ENCODE data around the gene LIAS.
"Not testable (repeated sequence)": the region's sequence is repeated elsewhere in the genome, so short reads cannot be mapped to it uniquely, and the experiment has no call there.

The LIAS gene

DNA sequence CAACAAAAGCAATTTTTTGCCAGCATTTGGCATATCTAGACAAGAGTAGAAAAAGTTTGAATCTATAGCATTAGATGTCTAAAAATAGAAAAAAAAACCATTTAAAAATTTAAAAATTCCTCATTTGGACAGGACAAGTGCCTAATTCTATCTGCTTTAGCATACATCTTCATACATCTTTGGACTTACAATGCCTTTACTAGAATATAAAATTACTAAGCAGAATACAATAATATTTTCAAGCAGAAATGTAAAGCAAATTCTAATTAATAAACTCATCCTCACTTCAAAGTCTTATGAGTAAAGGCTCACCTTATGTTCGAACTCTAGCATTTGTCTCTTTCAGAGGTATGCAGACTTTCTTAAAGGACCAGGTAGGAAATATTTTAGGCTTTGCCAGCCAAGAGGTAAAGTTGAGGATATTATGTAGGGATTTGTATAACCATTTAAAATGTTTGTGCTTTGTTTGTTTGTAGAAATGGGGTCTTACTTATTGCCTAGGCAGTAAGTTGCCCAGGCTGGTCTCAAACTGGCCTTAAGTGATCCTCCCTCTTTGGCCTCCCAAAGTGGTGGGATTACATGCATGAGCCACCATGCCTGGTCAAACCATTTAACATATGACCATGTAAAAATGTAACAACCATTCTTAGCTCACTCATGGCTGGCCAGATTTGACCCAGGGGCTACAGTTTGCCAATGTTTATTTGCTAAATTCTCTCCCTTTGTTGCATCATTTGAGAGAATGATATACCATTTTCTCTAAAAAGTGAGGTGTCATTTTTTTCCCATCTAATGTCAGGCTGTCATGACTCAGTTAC lies 39.3 kb downstream of the LIAS start:
- no peak for DNase-seq (ENCODE audit: low read depth)

DNA sequence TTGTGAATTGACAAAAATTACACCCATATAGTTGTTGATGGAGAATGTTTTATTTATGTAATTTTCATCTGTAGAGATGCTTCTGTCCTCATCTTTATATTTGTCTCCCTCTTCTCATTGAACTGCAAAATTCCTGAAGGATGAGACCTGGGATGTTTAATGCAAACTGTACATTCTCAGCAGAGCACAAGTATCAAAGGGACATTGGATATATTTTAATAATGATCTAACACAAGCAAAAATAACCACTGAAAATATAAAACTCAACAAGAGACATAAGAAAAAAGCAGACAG lies 39.8 kb downstream of the LIAS start:
- DNase-seq (ENCODE audit: low read depth), result no peak

DNA sequence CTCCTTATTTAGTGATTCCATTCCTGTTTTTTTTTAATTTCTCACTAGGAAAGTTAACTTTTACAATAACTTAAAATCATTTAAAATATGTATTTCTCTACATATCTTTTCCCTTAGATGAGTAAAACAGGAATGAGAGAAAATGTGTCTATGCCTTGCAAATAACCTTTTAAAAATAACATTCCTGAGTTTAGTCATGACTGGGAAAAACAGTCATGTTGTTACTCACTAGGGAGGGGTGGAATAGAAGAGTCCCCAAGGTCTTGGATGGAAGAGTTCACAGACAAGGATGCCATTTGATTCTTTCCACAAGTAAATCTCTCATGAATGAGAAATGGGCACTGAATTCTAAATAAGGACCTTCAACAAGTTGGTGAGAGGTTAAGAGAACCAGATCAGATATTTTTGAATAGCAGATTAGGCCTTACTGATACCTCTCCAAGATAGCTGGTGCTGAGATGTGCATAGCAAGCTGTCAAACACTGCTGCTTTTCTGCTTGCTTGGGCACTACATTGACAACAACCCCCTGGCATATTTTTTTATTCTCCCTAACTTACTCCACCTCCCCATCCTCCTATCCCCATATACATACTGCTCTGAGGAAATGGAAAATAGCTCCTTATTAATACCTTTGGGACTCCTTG lies 43.3 kb downstream of the LIAS start:
- DNase-seq (ENCODE audit: low read depth), result no peak

DNA sequence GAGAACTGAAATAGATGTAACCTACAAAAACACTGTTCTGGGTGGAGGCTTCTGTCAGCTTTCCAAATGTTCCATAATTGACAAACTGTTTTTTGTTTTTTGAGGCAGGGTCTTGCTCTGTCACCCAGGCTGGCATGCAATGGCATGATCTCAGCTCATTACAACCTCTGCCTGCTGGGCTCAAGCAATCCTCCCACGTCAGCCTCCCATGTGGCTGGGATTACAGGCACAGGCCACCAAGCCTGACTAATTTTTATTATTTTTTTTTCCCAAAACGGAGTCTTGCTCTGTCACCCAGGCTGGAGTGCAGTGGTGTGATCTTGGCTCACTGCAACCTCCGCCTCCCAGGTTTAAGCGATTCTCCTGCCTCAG lies 43.8 kb downstream of the LIAS start:
- DNase-seq (ENCODE audit: low read depth), result not testable (repeated sequence)

GRCh38 chr4:39504538-39504937 lies 45.7 kb downstream of the LIAS start:
- no peak for DNase-seq (ENCODE audit: low read depth)

DNA sequence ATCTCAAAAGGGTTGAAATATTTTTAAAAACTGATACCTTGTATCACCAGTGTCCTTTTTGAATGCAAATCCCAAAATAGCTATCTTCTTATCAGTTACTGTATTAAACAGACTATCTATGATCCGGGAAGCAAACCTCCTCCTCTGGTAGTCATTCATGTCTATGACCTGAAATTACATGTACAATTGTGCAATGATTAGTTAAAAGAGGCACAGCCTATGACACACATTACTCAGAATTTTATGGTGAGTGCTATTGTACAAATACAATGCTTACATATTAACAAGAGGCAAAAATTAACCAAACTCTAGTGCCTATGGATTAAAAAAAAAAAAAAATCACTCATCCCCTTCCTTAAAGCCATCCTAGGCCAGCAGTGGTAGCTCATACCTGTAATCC lies 46.7 kb downstream of the LIAS start:
- no peak for DNase-seq (ENCODE audit: low read depth)

DNA sequence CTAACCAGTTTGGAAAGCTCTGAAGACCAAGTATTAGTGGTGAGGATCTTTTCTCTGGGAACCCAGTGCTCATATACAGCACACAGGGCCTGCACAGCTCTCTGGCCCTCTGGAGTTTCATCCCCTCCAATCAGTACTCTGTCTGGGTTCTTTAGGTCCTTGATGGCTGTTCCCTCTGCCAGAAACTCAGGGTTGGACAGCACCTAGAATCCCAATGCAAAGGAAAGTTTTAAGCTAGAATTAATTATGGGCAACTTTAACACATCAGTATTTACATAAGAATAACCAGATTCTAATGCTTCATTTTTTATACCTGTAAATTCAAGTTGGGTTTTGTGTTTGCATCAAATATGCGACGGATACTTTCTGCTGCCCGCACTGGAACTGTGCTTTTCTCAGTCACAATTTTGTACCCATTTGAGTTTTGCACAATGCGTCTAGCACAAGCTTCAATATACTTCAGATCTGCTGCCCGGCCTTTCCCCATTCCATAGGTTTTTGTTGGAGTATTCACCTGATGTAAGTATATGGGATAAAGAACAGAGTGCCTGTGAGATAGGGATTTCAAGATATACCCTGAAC lies 51.6 kb downstream of the LIAS start:
- no peak for DNase-seq (ENCODE audit: low read depth)

- not testable (repeated sequence) for DNase-seq (ENCODE audit: low read depth)
Observed at GRCh38 chr4:39514266-39514665, 55.4 kb downstream of the LIAS start.

GRCh38 chr4:39514888-39515401 lies 56.1 kb downstream of the LIAS start:
- DNase-seq (ENCODE audit: low read depth), result no peak

DNA sequence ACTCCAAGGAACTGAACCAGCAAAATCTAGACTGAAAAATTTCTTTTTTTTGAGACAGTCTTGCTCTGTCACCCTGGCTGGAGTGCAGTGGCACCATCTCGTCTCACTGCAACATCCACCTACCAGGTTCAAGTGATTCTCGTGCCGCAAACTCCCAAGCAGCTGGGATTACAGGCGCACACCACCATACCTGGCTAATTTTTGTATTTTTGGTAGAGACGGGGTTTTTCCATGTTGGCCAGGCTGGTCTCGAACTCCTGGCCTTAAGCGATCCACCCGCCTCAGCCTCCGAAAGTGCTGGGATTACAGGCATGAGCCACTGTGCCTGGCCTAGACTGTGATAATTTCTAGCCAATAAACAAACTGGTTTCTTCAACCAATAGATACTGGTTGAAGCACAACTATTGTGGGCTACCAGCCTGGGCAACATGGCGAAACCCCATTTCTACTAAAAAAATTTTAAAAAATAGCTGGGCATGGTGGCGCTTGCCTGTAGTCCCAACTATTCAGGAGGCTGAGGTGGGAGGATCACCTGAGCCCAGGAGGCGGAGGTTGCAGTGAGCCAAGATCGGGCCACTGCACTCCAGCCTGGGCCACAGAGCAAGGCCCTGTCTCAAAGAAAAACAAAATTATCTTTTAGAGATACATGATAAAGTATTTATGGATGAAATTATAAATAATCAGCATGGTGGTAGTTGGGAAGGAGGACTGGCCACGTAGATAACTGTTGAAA lies 57.0 kb downstream of the LIAS start:
- not testable (repeated sequence) for DNase-seq (ENCODE audit: low read depth)

GRCh38 chr4:39516407-39516966 lies 57.6 kb downstream of the LIAS start:
- no peak for DNase-seq (ENCODE audit: low read depth)

GRCh38 chr4:39518484-39518883 lies 59.6 kb downstream of the LIAS start:
- DNase-seq (ENCODE audit: low read depth), result no peak

- no peak for DNase-seq (ENCODE audit: low read depth)
Observed at GRCh38 chr4:39521253-39521919, 62.5 kb downstream of the LIAS start.

GRCh38 chr4:39522068-39522467 lies 63.2 kb downstream of the LIAS start:
- DNase-seq (ENCODE audit: low read depth), result no peak

GRCh38 chr4:39524161-39524957 lies 65.5 kb downstream of the LIAS start:
- DNase-seq (ENCODE audit: low read depth), result no peak

GRCh38 chr4:39525822-39526690 lies 67.2 kb downstream of the LIAS start:
- no peak for DNase-seq (ENCODE audit: low read depth)

DNA sequence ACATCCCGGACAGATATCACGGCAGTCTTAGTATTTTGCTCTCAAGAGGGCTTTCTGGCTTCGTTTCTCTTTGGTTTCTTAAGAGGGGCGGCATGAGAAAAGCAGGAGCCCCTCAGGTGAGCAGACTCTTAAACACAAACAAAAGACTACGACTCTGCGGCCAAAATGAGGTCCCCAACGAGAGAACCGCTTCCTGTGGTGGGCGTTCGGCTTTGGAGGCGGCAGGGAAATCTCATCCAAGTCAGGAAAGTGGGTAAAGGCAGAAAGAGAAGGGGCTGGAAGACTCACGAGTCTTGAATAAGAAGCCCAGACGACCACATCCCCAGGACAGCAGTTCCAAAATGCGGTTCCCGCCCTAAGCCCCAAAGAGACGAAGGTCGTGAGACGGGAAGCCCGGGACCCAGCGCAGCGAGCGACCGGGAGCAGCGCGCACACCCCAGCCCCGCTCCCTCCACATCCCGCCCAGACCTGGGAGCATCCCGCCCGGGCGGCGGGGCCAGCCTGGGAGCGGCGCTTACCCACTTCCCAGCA lies 68.0 kb downstream of the LIAS start:
- DNase-seq (ENCODE audit: low read depth), result peak; percentile 7

GRCh38 chr4:39527296-39528060 lies 68.6 kb downstream of the LIAS start, which contains the start of gene UGDH:
Gene UGDH, minus strand, starts transcription at chr4:39527439. Its CDS starts 5,927 bp downstream, at chr4:39521512.
- DNase-seq (ENCODE audit: low read depth), result peak; percentile 67

GRCh38 chr4:39528061-39528465 lies 69.2 kb downstream of the LIAS start:
- no peak for DNase-seq (ENCODE audit: low read depth)

Measured in CMK (cell line).